ENCODE data around the gene TMEM237.

Gene TMEM237

GRCh38 chr2:201639205-201639604 lies 4.1 kb downstream of the TMEM237 start:
- no peak for FAIRE-seq

GRCh38 chr2:201638326-201638725 lies 5.0 kb downstream of the TMEM237 start:
- FAIRE-seq, result no peak

GRCh38 chr2:201633661-201634249 lies 9.5 kb downstream of the TMEM237 start:
- no peak for FAIRE-seq

- FAIRE-seq, result no peak
Measured at GRCh38 chr2:201631041-201631440, 12.3 kb downstream of the TMEM237 start.

GRCh38 chr2:201630577-201630976 lies 12.7 kb downstream of the TMEM237 start:
- FAIRE-seq, result no peak

GRCh38 chr2:201628545-201628944 lies 14.8 kb downstream of the TMEM237 start:
- no peak for FAIRE-seq

GRCh38 chr2:201622306-201622970 lies 20.9 kb downstream of the TMEM237 start:
- FAIRE-seq, result no peak

- FAIRE-seq, result no peak
Measured at GRCh38 chr2:201621293-201621999, 21.9 kb downstream of the TMEM237 start.

GRCh38 chr2:201618744-201619662 lies 24.3 kb downstream of the TMEM237 start:
- FAIRE-seq, result no peak

GRCh38 chr2:201608021-201608420 lies 35.3 kb downstream of the TMEM237 start:
- no peak for FAIRE-seq

GRCh38 chr2:201607568-201607967 lies 35.7 kb downstream of the TMEM237 start:
- no peak for FAIRE-seq

- no peak for FAIRE-seq
Measured at GRCh38 chr2:201600906-201601305, 42.4 kb downstream of the TMEM237 start.

GRCh38 chr2:201597397-201597796 lies 45.9 kb downstream of the TMEM237 start:
- FAIRE-seq, result no peak

GRCh38 chr2:201580486-201580885 lies 62.8 kb downstream of the TMEM237 start:
- no peak for FAIRE-seq

- FAIRE-seq, result no peak
Measured at GRCh38 chr2:201579536-201579935, 63.8 kb downstream of the TMEM237 start.

GRCh38 chr2:201575971-201576370 lies 67.3 kb downstream of the TMEM237 start:
- no peak for FAIRE-seq

GRCh38 chr2:201574766-201575165 lies 68.5 kb downstream of the TMEM237 start:
- no peak for FAIRE-seq

GRCh38 chr2:201572846-201573508 lies 70.3 kb downstream of the TMEM237 start:
- no peak for FAIRE-seq

All from endometrium (tissue), 2 donors.